ENCODE measurements around the gene TNFRSF13B. TPM values are rescaled to one million over a fixed set of nuclear protein-coding genes. Genes with fewer than 3 reads are reported as not detected.

The TNFRSF13B gene
- total RNA-seq, 1 experiment from 2014 or later = not detected

DNA sequence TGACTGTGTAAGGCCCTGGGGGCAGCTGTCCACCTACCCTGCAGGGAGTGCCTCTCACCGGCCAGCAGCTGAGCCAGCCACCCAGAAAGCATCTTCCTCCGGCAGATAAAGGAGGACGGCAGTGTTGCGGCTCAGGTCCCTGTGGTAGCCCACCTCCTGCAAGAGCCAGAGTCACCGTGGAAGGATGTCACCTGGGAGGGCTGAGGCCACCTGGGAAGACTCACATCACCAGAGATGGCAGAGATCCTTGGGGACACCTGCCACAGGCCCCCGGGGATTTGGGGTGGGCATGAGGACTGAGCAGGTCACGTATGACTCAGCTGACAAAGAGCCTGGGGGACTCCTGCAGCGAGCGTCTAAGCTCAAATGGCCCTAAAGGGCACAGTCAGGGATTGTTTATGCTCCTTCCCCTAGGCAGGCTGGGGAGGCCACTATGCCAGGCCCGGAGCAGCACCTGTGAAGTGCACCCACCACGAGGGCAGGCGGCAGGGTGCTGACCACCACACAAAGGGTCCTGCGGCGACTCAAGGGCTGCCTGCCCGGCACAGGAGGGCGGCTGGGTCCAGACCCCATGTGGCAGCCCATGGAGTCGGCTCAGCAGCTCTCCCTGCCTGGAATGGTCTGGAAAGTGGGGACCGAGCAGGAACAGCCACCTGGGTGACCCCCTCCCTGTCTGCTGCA, 44.1 kb downstream of the TNFRSF13B start:
- TF ChIP-seq, protein P1, sequence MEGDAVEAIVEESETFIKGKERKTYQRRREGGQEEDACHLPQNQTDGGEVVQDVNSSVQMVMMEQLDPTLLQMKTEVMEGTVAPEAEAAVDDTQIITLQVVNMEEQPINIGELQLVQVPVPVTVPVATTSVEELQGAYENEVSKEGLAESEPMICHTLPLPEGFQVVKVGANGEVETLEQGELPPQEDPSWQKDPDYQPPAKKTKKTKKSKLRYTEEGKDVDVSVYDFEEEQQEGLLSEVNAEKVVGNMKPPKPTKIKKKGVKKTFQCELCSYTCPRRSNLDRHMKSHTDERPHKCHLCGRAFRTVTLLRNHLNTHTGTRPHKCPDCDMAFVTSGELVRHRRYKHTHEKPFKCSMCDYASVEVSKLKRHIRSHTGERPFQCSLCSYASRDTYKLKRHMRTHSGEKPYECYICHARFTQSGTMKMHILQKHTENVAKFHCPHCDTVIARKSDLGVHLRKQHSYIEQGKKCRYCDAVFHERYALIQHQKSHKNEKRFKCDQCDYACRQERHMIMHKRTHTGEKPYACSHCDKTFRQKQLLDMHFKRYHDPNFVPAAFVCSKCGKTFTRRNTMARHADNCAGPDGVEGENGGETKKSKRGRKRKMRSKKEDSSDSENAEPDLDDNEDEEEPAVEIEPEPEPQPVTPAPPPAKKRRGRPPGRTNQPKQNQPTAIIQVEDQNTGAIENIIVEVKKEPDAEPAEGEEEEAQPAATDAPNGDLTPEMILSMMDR (IDR thresholded peaks at IDR 0.05) = no peak
- TF ChIP-seq POLR2AphosphoS5 (IDR thresholded peaks at IDR 0.05; ENCODE audit: low read depth, low read length) (no peak), SIN3A (IDR thresholded peaks at IDR 0.05; ENCODE audit: borderline replicate concordance, insufficient read depth, low read depth, low read length) (no peak), TCF7L2 (IDR thresholded peaks at IDR 0.05; ENCODE audit: low read depth, low read length) (no peak)
- TF ChIP-seq, protein P2, sequence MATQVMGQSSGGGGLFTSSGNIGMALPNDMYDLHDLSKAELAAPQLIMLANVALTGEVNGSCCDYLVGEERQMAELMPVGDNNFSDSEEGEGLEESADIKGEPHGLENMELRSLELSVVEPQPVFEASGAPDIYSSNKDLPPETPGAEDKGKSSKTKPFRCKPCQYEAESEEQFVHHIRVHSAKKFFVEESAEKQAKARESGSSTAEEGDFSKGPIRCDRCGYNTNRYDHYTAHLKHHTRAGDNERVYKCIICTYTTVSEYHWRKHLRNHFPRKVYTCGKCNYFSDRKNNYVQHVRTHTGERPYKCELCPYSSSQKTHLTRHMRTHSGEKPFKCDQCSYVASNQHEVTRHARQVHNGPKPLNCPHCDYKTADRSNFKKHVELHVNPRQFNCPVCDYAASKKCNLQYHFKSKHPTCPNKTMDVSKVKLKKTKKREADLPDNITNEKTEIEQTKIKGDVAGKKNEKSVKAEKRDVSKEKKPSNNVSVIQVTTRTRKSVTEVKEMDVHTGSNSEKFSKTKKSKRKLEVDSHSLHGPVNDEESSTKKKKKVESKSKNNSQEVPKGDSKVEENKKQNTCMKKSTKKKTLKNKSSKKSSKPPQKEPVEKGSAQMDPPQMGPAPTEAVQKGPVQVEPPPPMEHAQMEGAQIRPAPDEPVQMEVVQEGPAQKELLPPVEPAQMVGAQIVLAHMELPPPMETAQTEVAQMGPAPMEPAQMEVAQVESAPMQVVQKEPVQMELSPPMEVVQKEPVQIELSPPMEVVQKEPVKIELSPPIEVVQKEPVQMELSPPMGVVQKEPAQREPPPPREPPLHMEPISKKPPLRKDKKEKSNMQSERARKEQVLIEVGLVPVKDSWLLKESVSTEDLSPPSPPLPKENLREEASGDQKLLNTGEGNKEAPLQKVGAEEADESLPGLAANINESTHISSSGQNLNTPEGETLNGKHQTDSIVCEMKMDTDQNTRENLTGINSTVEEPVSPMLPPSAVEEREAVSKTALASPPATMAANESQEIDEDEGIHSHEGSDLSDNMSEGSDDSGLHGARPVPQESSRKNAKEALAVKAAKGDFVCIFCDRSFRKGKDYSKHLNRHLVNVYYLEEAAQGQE (IDR thresholded peaks at IDR 0.05; ENCODE audit: insufficient read depth in 1 of 2, low read depth in 2 of 2, low read length in 1 of 2) = no peak
- no peaks in the 10 kb centered on the region for H3K36me3 ChIP-seq (ENCODE audit: control insufficient read depth, insufficient read depth, low read length)
- no peaks in the 10 kb centered on the region for H3K4me1 ChIP-seq (ENCODE audit: control insufficient read depth, insufficient read depth, low read length)
- intact Hi-C loops (cut with micrococcal nuclease; ENCODE audit: unreplicated experiment) (no loop called here), in situ Hi-C loops (cut with HindIII; ENCODE audit: low pct_unique_long_range_greater_than_20kb, low sequenced_read_pairs) (no loop called here)
- no TSS peak for BruUV-seq (replicated peaks)
- no peak overlapping the region for H3K4me3 ChIP-seq (ENCODE audit: low read depth in 2 of 2, low read length in 2 of 2)
- ATAC-seq (no peak), DNase-seq (ENCODE audit: low read depth, low spot score) (no peak)
- no peaks in the 10 kb centered on the region for H3K9me3 ChIP-seq (ENCODE audit: control insufficient read depth, insufficient read depth, low read depth, low read length)
- no peaks in the 10 kb centered on the region for H3K27me3 ChIP-seq (ENCODE audit: control insufficient read depth, insufficient read depth, low read length)
- H3K27ac ChIP-seq (ENCODE audit: low read length) = no peak overlapping the region
- ChIA-PET POLR2A (no interaction called here), CTCF (no interaction called here)

DNA sequence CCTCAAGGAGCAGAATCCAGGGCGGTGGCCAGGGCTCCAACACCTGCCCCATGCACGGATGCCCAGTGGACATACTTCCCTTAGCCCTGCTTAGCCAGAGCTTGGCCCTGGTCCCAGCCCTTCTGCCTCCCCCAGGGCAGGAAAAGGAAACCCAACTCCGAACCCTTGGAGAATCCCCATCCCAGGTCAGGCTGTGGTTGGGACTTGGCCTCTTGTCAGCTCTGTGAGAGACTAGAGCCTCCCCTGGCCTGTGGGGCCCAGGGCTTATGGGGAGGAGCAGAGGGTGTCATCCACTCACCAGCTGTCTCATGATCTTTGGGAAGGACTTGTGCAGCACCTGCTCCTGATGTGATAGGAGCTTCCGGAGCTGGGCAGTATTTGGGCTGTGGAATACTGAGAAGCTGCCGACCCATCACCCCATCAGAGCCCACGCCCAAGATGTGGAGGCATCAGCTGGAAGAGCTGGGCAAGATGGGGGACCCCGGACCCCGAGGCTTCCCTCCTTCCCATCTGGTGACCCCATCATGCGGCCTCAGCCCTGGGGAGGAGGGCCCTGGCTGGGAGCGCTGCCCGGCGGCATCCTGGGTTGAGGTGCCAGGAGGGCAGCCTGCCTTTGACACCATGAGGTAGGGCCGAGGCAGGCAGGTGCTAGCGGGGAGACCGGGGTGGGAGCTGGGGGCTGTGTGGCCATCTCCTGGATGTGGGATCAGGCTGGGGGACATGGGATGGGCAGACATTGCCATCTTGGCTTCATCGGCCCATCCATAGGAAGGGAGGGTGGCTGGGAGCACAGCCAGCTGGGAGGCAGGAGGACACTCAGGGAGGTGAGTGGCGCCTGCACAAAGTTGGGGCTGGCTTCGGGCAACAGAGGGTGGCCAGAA, 45.1 kb downstream of the TNFRSF13B start:
- in situ Hi-C loops (cut with HindIII; ENCODE audit: low pct_unique_long_range_greater_than_20kb, low sequenced_read_pairs) = no loop called here
- ChIA-PET CTCF (no interaction called here), POLR2A (no interaction called here)
- TF ChIP-seq POLR2AphosphoS5 (IDR thresholded peaks at IDR 0.05; ENCODE audit: low read depth, low read length) = no peak
- intact Hi-C loops (cut with micrococcal nuclease; ENCODE audit: unreplicated experiment) = no loop called here
- ATAC-seq (no peak), DNase-seq (ENCODE audit: low read depth, low spot score) (no peak)
- no peaks in the 10 kb centered on the region for H3K9me3 ChIP-seq (ENCODE audit: control insufficient read depth, insufficient read depth, low read depth, low read length)
- no peak overlapping the region for H3K27ac ChIP-seq (ENCODE audit: low read length)
- no peaks in the 10 kb centered on the region for H3K27me3 ChIP-seq (ENCODE audit: control insufficient read depth, insufficient read depth, low read length)
- BruUV-seq (replicated peaks) = no TSS peak
- no peaks in the 10 kb centered on the region for H3K36me3 ChIP-seq (ENCODE audit: control insufficient read depth, insufficient read depth, low read length)
- no peak overlapping the region for H3K4me3 ChIP-seq (ENCODE audit: low read depth in 2 of 2, low read length in 2 of 2)
- H3K4me1 ChIP-seq (ENCODE audit: control insufficient read depth, insufficient read depth, low read length) = no peaks in the 10 kb centered on the region

DNA sequence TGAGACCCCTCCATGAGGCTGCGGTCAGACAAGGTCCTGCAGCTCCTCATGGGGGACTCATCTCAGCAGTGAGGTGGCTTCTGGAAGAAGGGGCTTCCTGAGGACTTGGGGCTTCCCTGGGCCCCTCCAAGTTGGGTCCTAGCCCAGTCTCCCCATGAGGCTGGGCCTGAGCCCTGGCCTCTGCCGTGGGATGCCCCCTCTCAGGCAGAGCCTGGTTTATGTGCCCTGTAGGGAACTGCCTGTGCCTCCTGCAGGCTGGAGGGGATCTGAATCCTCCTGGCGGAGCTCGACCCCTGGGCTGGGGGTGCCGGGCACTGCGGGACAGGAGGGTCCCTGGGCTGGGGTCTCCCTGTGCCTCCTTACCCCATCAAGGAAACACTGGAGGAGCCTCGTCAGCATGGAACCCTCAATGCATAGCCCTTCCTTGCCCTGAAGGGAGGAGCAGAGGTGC, 45.8 kb downstream of the TNFRSF13B start:
- in situ Hi-C loops (cut with HindIII; ENCODE audit: low pct_unique_long_range_greater_than_20kb, low sequenced_read_pairs) (no loop called here), intact Hi-C loops (cut with micrococcal nuclease; ENCODE audit: unreplicated experiment) (no loop called here)
- no TSS peak for BruUV-seq (replicated peaks)
- POLR2A ChIA-PET = no interaction called here
- TF ChIP-seq SIN3A (IDR thresholded peaks at IDR 0.05; ENCODE audit: borderline replicate concordance, insufficient read depth, low read depth, low read length) (no peak), POLR2AphosphoS5 (IDR thresholded peaks at IDR 0.05; ENCODE audit: low read depth, low read length) (no peak), TCF7L2 (IDR thresholded peaks at IDR 0.05; ENCODE audit: low read depth, low read length) (no peak)
- TF ChIP-seq, protein P1 (IDR thresholded peaks at IDR 0.05) = no peak
- TF ChIP-seq, protein P2 (IDR thresholded peaks at IDR 0.05; ENCODE audit: insufficient read depth in 1 of 2, low read depth in 2 of 2, low read length in 1 of 2) = no peak
- no peak for DNase-seq (ENCODE audit: low read depth, low spot score)
- Histone ChIP-seq H3K27me3 (ENCODE audit: control insufficient read depth, insufficient read depth, low read length) (no peaks in the 10 kb centered on the region), H3K4me1 (ENCODE audit: control insufficient read depth, insufficient read depth, low read length) (no peaks in the 10 kb centered on the region), H3K9me3 (ENCODE audit: control insufficient read depth, insufficient read depth, low read depth, low read length) (no peaks in the 10 kb centered on the region), H3K27ac (ENCODE audit: low read length) (no peak overlapping the region), H3K4me3 (ENCODE audit: low read depth in 2 of 2, low read length in 2 of 2) (no peak overlapping the region), H3K36me3 (ENCODE audit: control insufficient read depth, insufficient read depth, low read length) (no peaks in the 10 kb centered on the region)
- ATAC-seq = no peak
- CTCF ChIA-PET = no interaction called here
